A549 (cell line): ENCODE results near the gene ZSCAN12. TPM values are rescaled to one million over a fixed set of nuclear protein-coding genes. Genes with fewer than 3 reads are reported as not detected.

Source experiments
- ATAC-seq, 2 experiments: fragments of 200-7000 bp in 1 of 2; fragments of >200 bp in 1 of 2; cut with Nextera tagmentation in 1 of 2; cut with Tn5 transposase in 1 of 2; 3 replicates each; pipeline versions ENCODE4 v1.8.0 to v1.9.1; 2018 to 2020; ENCODE audit warnings: mild to moderate bottlenecking in 1 of 2, moderate library complexity in 1 of 2
- CTCF ChIA-PET: fragments of 300-600 bp; sonication (Branson Sonifier 250); formaldehyde crosslinking; extraction: SDS; loops from one replicate; lab custom pipeline; 2021; ENCODE audit warnings: antibody characterized with exemption, inconsistent platforms; lab: Yijun Ruan, JAX
- POLR2A ChIA-PET: fragments of 350-600 bp; formaldehyde crosslinking; extraction: SDS; loops from one replicate; lab custom pipeline; 2021; ENCODE audit warnings: antibody characterized with exemption, inconsistent platforms; lab: Yijun Ruan, JAX
- DNase-seq, 2 experiments: peaks; one replicate each; pipeline versions ENCODE4 v3.0.0 to v3.0.0-alpha.2; 2011 to 2016; ENCODE audit warnings: low read depth in 1 of 2, low spot score in 1 of 2
- FAIRE-seq: peaks from 2 replicates; lab custom pipeline; 2011; peaks lifted over from hg19 to GRCh38; lab: Jason Lieb, UNC
- H3K27ac ChIP-seq, 2 experiments: fragments of >200 bp; sonication (Bioruptor Twin); formaldehyde crosslinking; 3 replicates each; pipeline ENCODE4 v1.5.1; 2016 to 2017
- H3K4me1 ChIP-seq: fragments of >200 bp; sonication (Bioruptor Twin); formaldehyde crosslinking; 3 replicates; pipeline ENCODE4 v1.6.1; 2016
- H3K4me2 ChIP-seq: fragments of >200 bp; sonication (Bioruptor Twin); formaldehyde crosslinking; 3 replicates; pipeline ENCODE4 v1.6.1; 2016
- H3K4me3 ChIP-seq: fragments of >200 bp; sonication (Bioruptor Twin); formaldehyde crosslinking; 3 replicates; pipeline ENCODE4 v1.5.1; 2016
- H3K9me3 ChIP-seq: fragments of >200 bp; sonication (Bioruptor Twin); formaldehyde crosslinking; 3 replicates; pipeline ENCODE4 v1.6.1; 2016
- CBX2 ChIP-seq: fragments of 200-600 bp; sonication (generic); IDR thresholded peaks from 2 replicates; pipeline ENCODE4 v1.6.1; 2016; ENCODE audit warnings: low read depth, mild to moderate bottlenecking, borderline replicate concordance
- CEBPB ChIP-seq, 2 experiments: fragments of >200 bp in 1 of 2; sonication (Bioruptor Twin) in 1 of 2; formaldehyde crosslinking in 1 of 2; IDR thresholded peaks; 2 replicates each; pipeline ENCODE4 v1.6.1; 2012 to 2016
- EHMT2 ChIP-seq: fragments of 200-600 bp; sonication (generic); IDR thresholded peaks from 2 replicates; pipeline ENCODE4 v1.6.1; 2016; ENCODE audit warnings: antibody characterized with exemption, low read depth, mild to moderate bottlenecking, moderate library complexity
- EP300 ChIP-seq, 2 experiments: fragments of >200 bp; sonication (Bioruptor Twin); formaldehyde crosslinking; IDR thresholded peaks; 2 replicates in 1 of 2; 3 replicates in 1 of 2; pipeline ENCODE4 v1.6.1; 2016 to 2017
- ESRRA ChIP-seq: fragments of 150-350 bp; IDR thresholded peaks from 2 replicates; pipeline ENCODE4 v1.6.1; 2014; ENCODE audit warnings: mild to moderate bottlenecking, low read length, borderline replicate concordance
- FOXS1 ChIP-seq: fragments of 250-450 bp; sonication (Bioruptor Pico); IDR thresholded peaks from 2 replicates; pipeline ENCODE4 v1.5.0; 2020; ENCODE audit warnings: mild to moderate bottlenecking, moderate library complexity
- HDAC2 ChIP-seq: fragments of 200-600 bp; sonication (generic); IDR thresholded peaks from 2 replicates; pipeline ENCODE4 v1.6.1; 2016
- HOXB5 ChIP-seq: fragments of 250-450 bp; sonication (Bioruptor Pico); IDR thresholded peaks from 2 replicates; pipeline ENCODE4 v1.5.0; 2020; ENCODE audit warnings: mild to moderate bottlenecking, moderate library complexity
- KDM1A ChIP-seq: fragments of 200-600 bp; sonication (generic); IDR thresholded peaks from 2 replicates; pipeline ENCODE4 v1.6.1; 2016; ENCODE audit warnings: low read depth, mild to moderate bottlenecking
- NR3C1 ChIP-seq: fragments of >200 bp; sonication (Bioruptor Twin); formaldehyde crosslinking; IDR thresholded peaks from 3 replicates; pipeline ENCODE4 v1.6.1; 2017
- RAD21 ChIP-seq, 2 experiments: fragments of >200 bp in 1 of 2; sonication (Bioruptor Twin) in 1 of 2; formaldehyde crosslinking in 1 of 2; IDR thresholded peaks in 1 of 2; conservative IDR thresholded peaks in 1 of 2; 2 replicates in 1 of 2; 3 replicates in 1 of 2; pipeline ENCODE4 v1.6.1; 2012 to 2018; ENCODE audit warnings: inconsistent platforms in 1 of 2
- RFX5 ChIP-seq: fragments of 450-650 bp; IDR thresholded peaks from 2 replicates; pipeline ENCODE4 v1.7.1; 2014; ENCODE audit warnings: antibody characterized with exemption, mild to moderate bottlenecking, moderate library complexity
- ZC3H11A ChIP-seq: fragments of 450-650 bp; IDR thresholded peaks from 2 replicates; pipeline ENCODE4 v1.6.1; 2014; ENCODE audit warnings: antibody characterized with exemption, mild to moderate bottlenecking
- ZNF302 ChIP-seq: fragments of 250-450 bp; sonication (Bioruptor Pico); IDR thresholded peaks from 2 replicates; pipeline ENCODE4 v1.9.0; 2021; ENCODE audit warnings: inconsistent platforms, mild to moderate bottlenecking, moderate library complexity
- WGBS: methylation state at CpG from one replicate; pipeline ENCODE4 v1.1.6; 2017; ENCODE audit errors: missing lambda C conversion rate; 5-methylcytosine and 5-hydroxymethylcytosine counted together
- polyA plus RNA-seq, 4 experiments: library from polyadenylated mRNA; depleted of rRNA in 3 of 4; stranded (reverse); fragments of >200 nt; fragmentation: RNase III in 1 of 4; extraction: RNeasy Plus Mini Kit Qiagen cat#74134 plus additional on column Dnase treatment in 1 of 4; gene quantifications; 2 replicates in 3 of 4; 3 replicates in 1 of 4; pipeline ENCODE4 v1.2.3, GENCODE V29; 2011 to 2017
- TF ChIP-seq, protein P1 (sequence below): fragments of 450-650 bp; IDR thresholded peaks from 2 replicates; pipeline ENCODE4 v1.6.1; 2014; ENCODE audit warnings: antibody characterized with exemption
- TF ChIP-seq, protein P2 (sequence below): IDR thresholded peaks from 2 replicates; pipeline ENCODE4 v1.6.1; 2012
- TF ChIP-seq, protein P3 (sequence below): IDR thresholded peaks from 2 replicates; pipeline ENCODE4 v1.6.1; 2012
- TF ChIP-seq, protein P4 (sequence below): fragments of 250-450 bp; sonication (Bioruptor Pico); IDR thresholded peaks from 2 replicates; pipeline ENCODE4 v1.5.0; 2020; ENCODE audit warnings: low read depth, mild to moderate bottlenecking, moderate library complexity
- TF ChIP-seq, protein P5 (sequence below): fragments of >200 bp; sonication (Bioruptor Twin); formaldehyde crosslinking; IDR thresholded peaks from 3 replicates; pipeline ENCODE4 v1.5.1; 2016
- TF ChIP-seq, protein P6 (sequence below): IDR thresholded peaks from 2 replicates; pipeline ENCODE4 v1.6.1; 2012; ENCODE audit warnings: low read depth, borderline replicate concordance
- TF ChIP-seq, protein P7 (sequence below): fragments of 250-450 bp; sonication (Bioruptor Pico); IDR thresholded peaks from 2 replicates; pipeline ENCODE4 v1.5.0; 2021; ENCODE audit warnings: mild to moderate bottlenecking, moderate library complexity, borderline replicate concordance
- TF ChIP-seq, protein P8 (sequence below): fragments of >200 bp; sonication (Bioruptor Twin); formaldehyde crosslinking; IDR thresholded peaks from 2 replicates; pipeline ENCODE4 v1.6.1; 2016

Gene ZSCAN12
- polyA plus RNA-seq, 2 of the 4 experiments (the other 2 are of a cell fraction) = 1.9 to 3.3 TPM

DNA sequence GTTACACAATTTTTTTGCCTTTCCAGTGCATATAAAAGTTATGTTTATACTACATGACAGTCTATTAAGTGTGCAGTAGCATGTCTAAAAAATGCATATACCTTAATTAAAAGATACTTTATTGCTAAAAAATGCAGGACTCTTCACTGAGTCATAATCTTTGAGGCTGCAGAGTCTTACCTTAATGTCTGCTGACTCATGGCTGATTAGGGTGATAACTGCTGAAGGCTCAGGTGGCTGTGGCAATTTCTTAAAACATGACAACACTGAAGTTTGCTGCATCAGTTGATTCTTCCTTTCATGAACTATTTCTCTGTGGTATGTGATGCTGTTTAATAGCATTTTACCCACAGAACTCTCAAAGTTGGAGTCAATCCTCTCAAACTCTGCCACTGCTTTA lies 24.6 kb upstream of the ZSCAN12 start:
- H3K4me1 ChIP-seq = no peaks in the 10 kb centered on the region
- ATAC-seq = no peak
- CTCF ChIA-PET = no interaction called here
- no peak for FAIRE-seq
- POLR2A ChIA-PET = no interaction called here
- H3K27ac ChIP-seq = no peak overlapping the region
- DNase-seq = no peak
- no peak overlapping the region for H3K4me3 ChIP-seq
- no peak overlapping the region for H3K4me2 ChIP-seq
- TF ChIP-seq ESRRA (no peak), EHMT2 (no peak), CBX2 (no peak), NR3C1 (no peak), HDAC2 (no peak), FOXS1 (CRISPR knock-in tag) (no peak), RAD21 (conservative IDR thresholded peaks at IDR 0.05 in 1 of 2, IDR thresholded peaks at IDR 0.05 in 1 of 2) (no peak)
- TF ChIP-seq, protein P1, sequence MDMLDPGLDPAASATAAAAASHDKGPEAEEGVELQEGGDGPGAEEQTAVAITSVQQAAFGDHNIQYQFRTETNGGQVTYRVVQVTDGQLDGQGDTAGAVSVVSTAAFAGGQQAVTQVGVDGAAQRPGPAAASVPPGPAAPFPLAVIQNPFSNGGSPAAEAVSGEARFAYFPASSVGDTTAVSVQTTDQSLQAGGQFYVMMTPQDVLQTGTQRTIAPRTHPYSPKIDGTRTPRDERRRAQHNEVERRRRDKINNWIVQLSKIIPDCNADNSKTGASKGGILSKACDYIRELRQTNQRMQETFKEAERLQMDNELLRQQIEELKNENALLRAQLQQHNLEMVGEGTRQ = no peak
- TF ChIP-seq, protein P2, sequence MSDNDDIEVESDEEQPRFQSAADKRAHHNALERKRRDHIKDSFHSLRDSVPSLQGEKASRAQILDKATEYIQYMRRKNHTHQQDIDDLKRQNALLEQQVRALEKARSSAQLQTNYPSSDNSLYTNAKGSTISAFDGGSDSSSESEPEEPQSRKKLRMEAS = no peak
- H3K9me3 ChIP-seq = no peaks in the 10 kb centered on the region

DNA sequence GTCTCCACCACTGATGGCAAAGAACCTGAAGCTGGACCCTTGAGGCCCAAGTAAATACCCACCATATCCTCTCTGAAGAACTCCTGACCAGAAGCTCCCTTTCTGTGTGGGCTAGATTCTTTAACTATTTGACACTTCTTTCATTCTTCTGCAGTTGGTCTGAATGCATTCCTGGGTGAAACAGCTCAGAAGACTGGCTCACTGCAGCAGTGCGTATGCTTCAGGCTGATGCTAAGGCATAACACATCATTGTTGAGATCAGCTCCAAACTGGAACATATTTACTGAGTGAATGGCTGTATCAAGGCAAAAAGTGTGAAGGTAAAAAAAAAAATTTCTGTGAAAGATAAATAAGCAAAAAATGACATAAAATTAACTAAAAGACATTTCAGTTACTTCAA lies 24.0 kb upstream of the ZSCAN12 start:
- H3K9me3 ChIP-seq = no peaks in the 10 kb centered on the region
- no peak overlapping the region for H3K27ac ChIP-seq
- POLR2A ChIA-PET = no interaction called here
- H3K4me3 ChIP-seq = no peak overlapping the region
- FAIRE-seq (no peak), ATAC-seq (no peak), DNase-seq (no peak)
- CTCF ChIA-PET = no interaction called here
- TF ChIP-seq, protein P3, sequence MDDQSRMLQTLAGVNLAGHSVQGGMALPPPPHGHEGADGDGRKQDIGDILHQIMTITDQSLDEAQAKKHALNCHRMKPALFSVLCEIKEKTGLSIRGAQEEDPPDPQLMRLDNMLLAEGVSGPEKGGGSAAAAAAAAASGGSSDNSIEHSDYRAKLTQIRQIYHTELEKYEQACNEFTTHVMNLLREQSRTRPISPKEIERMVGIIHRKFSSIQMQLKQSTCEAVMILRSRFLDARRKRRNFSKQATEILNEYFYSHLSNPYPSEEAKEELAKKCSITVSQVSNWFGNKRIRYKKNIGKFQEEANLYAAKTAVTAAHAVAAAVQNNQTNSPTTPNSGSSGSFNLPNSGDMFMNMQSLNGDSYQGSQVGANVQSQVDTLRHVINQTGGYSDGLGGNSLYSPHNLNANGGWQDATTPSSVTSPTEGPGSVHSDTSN = no peak
- TF ChIP-seq HOXB5 (CRISPR knock-in tag) = no peak
- TF ChIP-seq, protein P4, sequence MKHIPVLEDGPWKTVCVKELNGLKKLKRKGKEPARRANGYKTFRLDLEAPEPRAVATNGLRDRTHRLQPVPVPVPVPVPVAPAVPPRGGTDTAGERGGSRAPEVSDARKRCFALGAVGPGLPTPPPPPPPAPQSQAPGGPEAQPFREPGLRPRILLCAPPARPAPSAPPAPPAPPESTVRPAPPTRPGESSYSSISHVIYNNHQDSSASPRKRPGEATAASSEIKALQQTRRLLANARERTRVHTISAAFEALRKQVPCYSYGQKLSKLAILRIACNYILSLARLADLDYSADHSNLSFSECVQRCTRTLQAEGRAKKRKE = no peak
- TF ChIP-seq, protein P5, sequence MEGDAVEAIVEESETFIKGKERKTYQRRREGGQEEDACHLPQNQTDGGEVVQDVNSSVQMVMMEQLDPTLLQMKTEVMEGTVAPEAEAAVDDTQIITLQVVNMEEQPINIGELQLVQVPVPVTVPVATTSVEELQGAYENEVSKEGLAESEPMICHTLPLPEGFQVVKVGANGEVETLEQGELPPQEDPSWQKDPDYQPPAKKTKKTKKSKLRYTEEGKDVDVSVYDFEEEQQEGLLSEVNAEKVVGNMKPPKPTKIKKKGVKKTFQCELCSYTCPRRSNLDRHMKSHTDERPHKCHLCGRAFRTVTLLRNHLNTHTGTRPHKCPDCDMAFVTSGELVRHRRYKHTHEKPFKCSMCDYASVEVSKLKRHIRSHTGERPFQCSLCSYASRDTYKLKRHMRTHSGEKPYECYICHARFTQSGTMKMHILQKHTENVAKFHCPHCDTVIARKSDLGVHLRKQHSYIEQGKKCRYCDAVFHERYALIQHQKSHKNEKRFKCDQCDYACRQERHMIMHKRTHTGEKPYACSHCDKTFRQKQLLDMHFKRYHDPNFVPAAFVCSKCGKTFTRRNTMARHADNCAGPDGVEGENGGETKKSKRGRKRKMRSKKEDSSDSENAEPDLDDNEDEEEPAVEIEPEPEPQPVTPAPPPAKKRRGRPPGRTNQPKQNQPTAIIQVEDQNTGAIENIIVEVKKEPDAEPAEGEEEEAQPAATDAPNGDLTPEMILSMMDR = no peak
- TF ChIP-seq CEBPB (IDR thresholded peaks at IDR 0.05) = no peak
- TF ChIP-seq RAD21 (conservative IDR thresholded peaks at IDR 0.05 in 1 of 2, IDR thresholded peaks at IDR 0.05 in 1 of 2) = no peak
- TF ChIP-seq, protein P6, sequence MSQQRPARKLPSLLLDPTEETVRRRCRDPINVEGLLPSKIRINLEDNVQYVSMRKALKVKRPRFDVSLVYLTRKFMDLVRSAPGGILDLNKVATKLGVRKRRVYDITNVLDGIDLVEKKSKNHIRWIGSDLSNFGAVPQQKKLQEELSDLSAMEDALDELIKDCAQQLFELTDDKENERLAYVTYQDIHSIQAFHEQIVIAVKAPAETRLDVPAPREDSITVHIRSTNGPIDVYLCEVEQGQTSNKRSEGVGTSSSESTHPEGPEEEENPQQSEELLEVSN = no peak
- TF ChIP-seq RFX5 = no peak
- TF ChIP-seq ZNF302 (CRISPR knock-in tag) = no peak
- TF ChIP-seq EP300 (IDR thresholded peaks at IDR 0.05) = no peak
- no peak for TF ChIP-seq ZC3H11A
- TF ChIP-seq, protein P7, sequence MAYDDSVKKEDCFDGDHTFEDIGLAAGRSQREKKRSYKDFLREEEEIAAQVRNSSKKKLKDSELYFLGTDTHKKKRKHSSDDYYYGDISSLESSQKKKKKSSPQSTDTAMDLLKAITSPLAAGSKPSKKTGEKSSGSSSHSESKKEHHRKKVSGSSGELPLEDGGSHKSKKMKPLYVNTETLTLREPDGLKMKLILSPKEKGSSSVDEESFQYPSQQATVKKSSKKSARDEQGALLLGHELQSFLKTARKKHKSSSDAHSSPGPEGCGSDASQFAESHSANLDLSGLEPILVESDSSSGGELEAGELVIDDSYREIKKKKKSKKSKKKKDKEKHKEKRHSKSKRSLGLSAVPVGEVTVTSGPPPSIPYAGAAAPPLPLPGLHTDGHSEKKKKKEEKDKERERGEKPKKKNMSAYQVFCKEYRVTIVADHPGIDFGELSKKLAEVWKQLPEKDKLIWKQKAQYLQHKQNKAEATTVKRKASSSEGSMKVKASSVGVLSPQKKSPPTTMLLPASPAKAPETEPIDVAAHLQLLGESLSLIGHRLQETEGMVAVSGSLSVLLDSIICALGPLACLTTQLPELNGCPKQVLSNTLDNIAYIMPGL (CRISPR knock-in tag) = no peak
- no peak for TF ChIP-seq CBX2
- no peak for TF ChIP-seq KDM1A
- TF ChIP-seq, protein P8, sequence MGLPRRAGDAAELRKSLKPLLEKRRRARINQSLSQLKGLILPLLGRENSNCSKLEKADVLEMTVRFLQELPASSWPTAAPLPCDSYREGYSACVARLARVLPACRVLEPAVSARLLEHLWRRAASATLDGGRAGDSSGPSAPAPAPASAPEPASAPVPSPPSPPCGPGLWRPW = no peak
- H3K4me2 ChIP-seq = no peak overlapping the region
- H3K4me1 ChIP-seq = no peaks in the 10 kb centered on the region
- 70% methylated on average over 1 of the region's 1 CpG for WGBS
